ENCODE measurements around the gene MSX1.

The MSX1 gene

DNA sequence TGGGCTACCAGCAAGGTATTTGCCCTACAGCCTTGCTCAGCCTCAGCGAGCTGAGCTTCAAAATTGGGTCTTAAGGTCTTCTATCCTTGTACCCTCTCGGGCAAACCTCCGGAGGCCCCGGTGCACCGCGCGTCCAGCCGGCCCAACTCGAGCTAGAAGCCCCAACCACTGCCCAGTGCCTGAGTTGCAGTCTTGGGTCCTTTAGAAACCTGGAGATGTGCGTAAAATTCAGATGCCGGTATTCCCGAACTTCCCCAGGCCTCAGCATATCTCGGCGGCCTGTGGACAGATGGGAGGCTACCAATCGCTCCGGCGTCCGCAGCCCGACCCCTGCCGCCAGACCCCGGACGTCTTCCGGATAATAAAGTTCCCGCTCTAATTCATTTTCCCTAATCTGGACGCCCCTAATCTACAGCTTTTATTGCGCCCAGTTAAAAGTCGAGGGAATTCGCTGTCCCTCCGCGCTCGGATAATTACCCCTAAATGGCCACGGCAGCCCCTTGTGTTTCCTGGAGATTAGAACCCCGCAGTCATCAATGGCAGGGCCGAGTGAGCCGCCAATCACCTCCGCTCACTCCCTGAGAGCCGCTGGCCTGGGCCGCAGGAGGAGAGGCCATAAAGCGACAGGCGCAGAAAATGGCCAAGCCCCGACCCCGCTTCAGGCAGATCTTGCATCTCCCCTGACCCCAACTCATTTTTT lies 1.5 kb upstream of the MSX1 start:
- TF ChIP-seq, protein P1, sequence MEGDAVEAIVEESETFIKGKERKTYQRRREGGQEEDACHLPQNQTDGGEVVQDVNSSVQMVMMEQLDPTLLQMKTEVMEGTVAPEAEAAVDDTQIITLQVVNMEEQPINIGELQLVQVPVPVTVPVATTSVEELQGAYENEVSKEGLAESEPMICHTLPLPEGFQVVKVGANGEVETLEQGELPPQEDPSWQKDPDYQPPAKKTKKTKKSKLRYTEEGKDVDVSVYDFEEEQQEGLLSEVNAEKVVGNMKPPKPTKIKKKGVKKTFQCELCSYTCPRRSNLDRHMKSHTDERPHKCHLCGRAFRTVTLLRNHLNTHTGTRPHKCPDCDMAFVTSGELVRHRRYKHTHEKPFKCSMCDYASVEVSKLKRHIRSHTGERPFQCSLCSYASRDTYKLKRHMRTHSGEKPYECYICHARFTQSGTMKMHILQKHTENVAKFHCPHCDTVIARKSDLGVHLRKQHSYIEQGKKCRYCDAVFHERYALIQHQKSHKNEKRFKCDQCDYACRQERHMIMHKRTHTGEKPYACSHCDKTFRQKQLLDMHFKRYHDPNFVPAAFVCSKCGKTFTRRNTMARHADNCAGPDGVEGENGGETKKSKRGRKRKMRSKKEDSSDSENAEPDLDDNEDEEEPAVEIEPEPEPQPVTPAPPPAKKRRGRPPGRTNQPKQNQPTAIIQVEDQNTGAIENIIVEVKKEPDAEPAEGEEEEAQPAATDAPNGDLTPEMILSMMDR (conservative IDR thresholded peaks at IDR 0.05; ENCODE audit: low read length), result no peak
- no peak overlapping the region for H3K4me3 ChIP-seq (ENCODE audit: low read length)
- no peak for DNase-seq (ENCODE audit: low read depth)

DNA sequence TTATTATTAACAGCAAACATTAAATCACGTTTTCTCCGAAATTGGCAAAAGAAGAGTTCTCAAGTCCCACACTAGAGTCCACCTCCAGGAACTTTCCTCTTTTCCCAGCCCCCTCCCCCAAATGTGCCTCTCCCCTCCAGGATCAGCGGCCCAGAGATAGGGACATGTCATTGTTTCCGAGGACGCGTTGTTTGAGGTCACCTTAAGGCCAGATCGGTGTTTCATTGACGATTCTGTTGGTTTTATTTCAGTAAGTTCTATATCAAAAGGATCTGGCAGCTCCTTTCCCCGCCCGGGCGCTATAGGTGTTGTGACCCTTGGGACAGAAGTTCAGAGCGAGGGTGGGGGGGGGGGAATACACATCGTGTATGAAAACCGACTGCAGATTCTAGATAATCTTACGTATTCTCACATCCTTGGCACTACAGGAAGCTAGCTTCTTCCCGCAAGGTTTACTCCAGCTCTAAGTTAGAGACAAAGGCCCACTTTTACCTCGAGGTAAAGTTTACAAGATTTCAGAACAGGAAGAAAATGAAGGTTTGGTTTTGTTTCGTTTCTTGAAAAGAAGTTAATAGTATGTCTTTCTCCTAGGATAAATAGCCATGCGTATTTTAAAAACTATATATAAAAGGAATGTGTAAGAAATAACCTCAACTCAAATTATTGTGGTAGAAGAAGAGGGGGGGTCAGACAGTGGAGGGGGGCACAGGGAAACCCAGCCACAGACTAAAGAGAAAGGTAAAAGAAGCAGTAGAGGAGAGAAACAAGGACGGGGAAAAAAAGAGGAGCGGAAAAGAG lies 739 bp upstream of the MSX1 start:
- H3K4me3 ChIP-seq (ENCODE audit: low read length), result peak overlapping the region; percentile 54
- TF ChIP-seq, protein P1 (conservative IDR thresholded peaks at IDR 0.05; ENCODE audit: low read length), result no peak
- no peak for DNase-seq (ENCODE audit: low read depth)

GRCh38 chr4:4859799-4860599 lies 534 bp downstream of the MSX1 start:
- DNase-seq (ENCODE audit: low read depth), result no peak
- TF ChIP-seq, protein P1 (conservative IDR thresholded peaks at IDR 0.05; ENCODE audit: low read length), result no peak
- H3K4me3 ChIP-seq (ENCODE audit: low read length), result peak overlapping the region; percentile 94

GRCh38 chr4:4860600-4861389 lies 1.3 kb downstream of the MSX1 start:
- H3K4me3 ChIP-seq (ENCODE audit: low read length), result peak overlapping the region; percentile 94
- peak; percentile 54 for DNase-seq (ENCODE audit: low read depth)
- TF ChIP-seq, protein P1 (conservative IDR thresholded peaks at IDR 0.05; ENCODE audit: low read length), result peak; percentile 22

DNA sequence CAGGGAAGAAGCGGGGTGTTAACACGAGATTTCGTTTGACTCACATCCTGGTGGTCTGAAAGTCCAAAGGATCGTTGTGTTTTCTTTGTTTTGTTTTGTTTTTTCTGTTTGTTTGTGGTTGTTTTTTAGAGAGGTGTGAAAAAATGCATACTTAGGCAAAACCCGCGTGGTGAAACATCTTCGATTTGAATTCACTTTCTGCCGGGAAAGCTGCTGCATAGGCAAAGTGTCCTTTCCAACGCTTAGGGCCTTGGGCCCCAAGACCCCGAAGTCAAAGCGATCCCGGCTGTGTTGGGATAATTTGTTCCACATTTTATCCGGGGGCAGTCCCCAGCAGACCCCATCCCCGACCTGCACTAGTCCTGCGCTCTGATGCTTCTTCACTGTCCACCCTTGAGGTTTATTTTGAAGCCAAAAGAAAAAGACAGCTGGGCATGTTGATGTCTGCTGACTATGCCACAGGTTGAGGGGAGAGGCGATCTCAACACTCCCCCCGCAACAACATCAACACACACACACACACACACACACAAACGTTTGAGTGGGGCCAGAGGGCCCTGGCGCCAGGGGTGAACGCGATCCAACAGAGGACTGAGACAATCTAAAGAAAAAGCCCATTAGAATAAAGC lies 2.0 kb downstream of the MSX1 start:
- TF ChIP-seq, protein P1 (conservative IDR thresholded peaks at IDR 0.05; ENCODE audit: low read length), result no peak
- peak overlapping the region; percentile 94 for H3K4me3 ChIP-seq (ENCODE audit: low read length)
- no peak for DNase-seq (ENCODE audit: low read depth)

DNA sequence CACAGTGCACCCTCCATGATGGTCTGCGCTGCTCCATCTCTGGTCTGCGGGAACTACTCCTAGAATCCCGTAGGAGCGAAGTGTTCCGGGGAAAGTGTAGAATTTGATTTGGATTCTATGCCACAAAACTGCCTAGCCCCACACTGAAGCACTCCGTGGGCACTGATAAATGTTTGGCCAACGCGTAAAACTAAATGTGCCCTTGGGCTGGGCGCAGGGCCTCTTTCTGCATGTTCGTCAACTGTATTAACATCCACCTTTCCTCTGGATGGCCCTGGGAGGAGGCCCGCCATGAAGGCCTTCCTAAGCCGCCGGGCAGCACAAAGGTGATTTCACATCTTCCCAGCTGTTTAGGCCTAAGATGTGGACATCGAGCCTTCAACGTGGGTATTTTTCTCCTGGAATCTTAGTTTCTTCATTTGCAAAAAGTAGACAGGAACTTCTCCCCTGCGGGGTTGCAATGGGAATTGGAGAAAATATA lies 2.6 kb downstream of the MSX1 start:
- TF ChIP-seq, protein P1 (conservative IDR thresholded peaks at IDR 0.05; ENCODE audit: low read length), result no peak
- no peak overlapping the region for H3K4me3 ChIP-seq (ENCODE audit: low read length)
- no peak for DNase-seq (ENCODE audit: low read depth)

Data from AG10803 (cell line).